ENCODE results near the gene BTBD9.

Gene BTBD9

GRCh38 chr6:38316099-38316868, 323.4 kb downstream of the BTBD9 start:
- no peak for DNase-seq (ENCODE audit: insufficient read length, low spot score)
- no peak for TF ChIP-seq POLR2A (IDR thresholded peaks at IDR 0.05; ENCODE audit: low read depth, low read length)
- no peak for FAIRE-seq

DNA sequence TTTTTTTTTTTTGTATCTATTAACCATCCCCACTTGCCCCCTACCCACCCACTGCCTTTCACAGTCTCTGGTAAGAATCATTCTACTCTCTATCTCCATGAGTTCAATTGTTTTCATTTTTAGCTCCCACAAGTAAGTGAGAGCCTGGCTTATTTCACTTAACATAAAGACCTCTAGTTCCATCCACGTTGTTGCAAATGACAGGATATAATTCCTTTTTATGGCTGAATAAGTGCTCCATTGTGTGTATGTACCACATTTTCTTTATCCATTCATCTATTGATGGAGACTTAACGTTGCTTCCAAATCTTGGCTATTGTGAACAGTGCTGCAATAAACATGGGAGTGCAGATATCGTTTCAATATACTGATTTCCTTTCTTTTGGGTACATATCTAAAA, 328.5 kb downstream of the BTBD9 start:
- DNase-seq (ENCODE audit: insufficient read length, low spot score) = no peak
- TF ChIP-seq POLR2A (IDR thresholded peaks at IDR 0.05; ENCODE audit: low read depth, low read length) = no peak
- no peak for FAIRE-seq

- no peak for FAIRE-seq
- TF ChIP-seq POLR2A (IDR thresholded peaks at IDR 0.05; ENCODE audit: low read depth, low read length) = no peak
- DNase-seq (ENCODE audit: insufficient read length, low spot score) = no peak
Observed at GRCh38 chr6:38310061-38310460, 329.7 kb downstream of the BTBD9 start.

GRCh38 chr6:38307740-38308139, 332.0 kb downstream of the BTBD9 start:
- DNase-seq (ENCODE audit: insufficient read length, low spot score) = no peak
- TF ChIP-seq POLR2A (IDR thresholded peaks at IDR 0.05; ENCODE audit: low read depth, low read length) = no peak
- no peak for FAIRE-seq

- TF ChIP-seq POLR2A (IDR thresholded peaks at IDR 0.05; ENCODE audit: low read depth, low read length) = no peak
- DNase-seq (ENCODE audit: insufficient read length, low spot score) = no peak
- FAIRE-seq = no peak
Observed at GRCh38 chr6:38306931-38307330, 332.8 kb downstream of the BTBD9 start.

- no peak for DNase-seq (ENCODE audit: insufficient read length, low spot score)
- no peak for TF ChIP-seq POLR2A (IDR thresholded peaks at IDR 0.05; ENCODE audit: low read depth, low read length)
- no peak for FAIRE-seq
Observed at GRCh38 chr6:38305995-38306681, 333.6 kb downstream of the BTBD9 start.

GRCh38 chr6:38302838-38303237, 336.9 kb downstream of the BTBD9 start:
- FAIRE-seq (no peak), DNase-seq (ENCODE audit: insufficient read length, low spot score) (no peak)
- TF ChIP-seq POLR2A (IDR thresholded peaks at IDR 0.05; ENCODE audit: low read depth, low read length) = no peak

- DNase-seq (ENCODE audit: insufficient read length, low spot score) (no peak), FAIRE-seq (no peak)
- TF ChIP-seq POLR2A (IDR thresholded peaks at IDR 0.05; ENCODE audit: low read depth, low read length) = no peak
Observed at GRCh38 chr6:38302081-38302480, 337.6 kb downstream of the BTBD9 start.

GRCh38 chr6:38290133-38290799, 349.5 kb downstream of the BTBD9 start:
- DNase-seq (ENCODE audit: insufficient read length, low spot score) (no peak), FAIRE-seq (no peak)
- no peak for TF ChIP-seq POLR2A (IDR thresholded peaks at IDR 0.05; ENCODE audit: low read depth, low read length)

DNA sequence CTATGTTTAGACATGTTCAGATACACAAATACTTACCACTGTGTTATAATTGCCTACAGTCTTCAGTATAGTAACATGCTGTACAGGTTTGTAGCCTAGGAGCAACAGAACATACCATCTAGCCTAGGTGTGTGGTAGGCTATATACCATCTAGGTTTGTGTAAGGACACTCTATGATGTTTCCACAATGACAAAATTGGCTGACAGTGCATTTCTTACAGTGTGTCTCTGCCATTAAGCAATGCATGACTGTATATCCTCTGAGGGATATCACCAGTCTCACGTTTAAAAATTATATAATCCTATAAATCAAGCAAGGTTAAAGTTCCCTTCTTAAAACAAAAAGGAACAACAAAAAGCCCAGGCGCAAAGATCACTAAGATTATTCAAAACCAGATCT, 352.2 kb downstream of the BTBD9 start:
- TF ChIP-seq POLR2A (IDR thresholded peaks at IDR 0.05; ENCODE audit: low read depth, low read length) = no peak
- DNase-seq (ENCODE audit: insufficient read length, low spot score) (no peak), FAIRE-seq (no peak)

DNA sequence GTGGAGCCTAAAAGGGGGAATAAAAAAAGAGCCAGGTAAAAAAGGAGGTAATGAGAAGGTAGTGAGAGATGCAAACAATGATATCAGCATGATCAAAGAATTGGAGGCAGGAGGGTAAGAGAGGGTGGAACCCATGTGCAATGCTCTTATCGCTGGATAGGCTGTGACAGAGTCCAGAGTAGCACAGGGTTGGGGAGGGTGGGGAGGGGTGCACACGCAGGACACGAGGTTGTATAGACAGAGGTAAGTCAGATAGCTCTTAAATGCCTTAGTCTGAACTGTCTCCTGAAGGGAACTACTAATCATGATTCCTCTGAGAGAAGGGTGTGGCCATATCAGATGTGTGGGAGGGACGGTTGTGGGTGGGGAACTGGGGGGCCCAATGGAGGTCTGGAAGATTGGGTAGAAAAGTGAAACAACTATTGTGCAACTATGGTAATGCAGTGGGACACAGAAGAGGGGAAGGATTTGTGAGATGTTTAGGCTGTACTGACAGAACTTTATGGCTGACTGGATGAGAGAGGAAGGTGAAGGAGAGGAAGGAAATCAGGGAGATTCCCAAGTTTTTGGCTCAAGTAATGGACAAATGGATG, 354.8 kb downstream of the BTBD9 start:
- DNase-seq (ENCODE audit: insufficient read length, low spot score) (no peak), FAIRE-seq (no peak)
- TF ChIP-seq POLR2A (IDR thresholded peaks at IDR 0.05; ENCODE audit: low read depth, low read length) = no peak

GRCh38 chr6:38283734-38284362, 355.9 kb downstream of the BTBD9 start:
- no peak for TF ChIP-seq POLR2A (IDR thresholded peaks at IDR 0.05; ENCODE audit: low read depth, low read length)
- FAIRE-seq (peak; percentile 61), DNase-seq (ENCODE audit: insufficient read length, low spot score) (peak; percentile 12)

GRCh38 chr6:38282911-38283310, 356.8 kb downstream of the BTBD9 start:
- DNase-seq (ENCODE audit: insufficient read length, low spot score) (no peak), FAIRE-seq (no peak)
- no peak for TF ChIP-seq POLR2A (IDR thresholded peaks at IDR 0.05; ENCODE audit: low read depth, low read length)

- FAIRE-seq = no peak
- no peak for DNase-seq (ENCODE audit: insufficient read length, low spot score)
- TF ChIP-seq POLR2A (IDR thresholded peaks at IDR 0.05; ENCODE audit: low read depth, low read length) = no peak
Observed at GRCh38 chr6:38281126-38281525, 358.6 kb downstream of the BTBD9 start.
